Measurements from ENCODE around the gene SLC30A2.

The SLC30A2 gene

GRCh38 chr1:26037904-26038303, 8.0 kb downstream of the SLC30A2 start:
- DNase-seq = no peak

DNA sequence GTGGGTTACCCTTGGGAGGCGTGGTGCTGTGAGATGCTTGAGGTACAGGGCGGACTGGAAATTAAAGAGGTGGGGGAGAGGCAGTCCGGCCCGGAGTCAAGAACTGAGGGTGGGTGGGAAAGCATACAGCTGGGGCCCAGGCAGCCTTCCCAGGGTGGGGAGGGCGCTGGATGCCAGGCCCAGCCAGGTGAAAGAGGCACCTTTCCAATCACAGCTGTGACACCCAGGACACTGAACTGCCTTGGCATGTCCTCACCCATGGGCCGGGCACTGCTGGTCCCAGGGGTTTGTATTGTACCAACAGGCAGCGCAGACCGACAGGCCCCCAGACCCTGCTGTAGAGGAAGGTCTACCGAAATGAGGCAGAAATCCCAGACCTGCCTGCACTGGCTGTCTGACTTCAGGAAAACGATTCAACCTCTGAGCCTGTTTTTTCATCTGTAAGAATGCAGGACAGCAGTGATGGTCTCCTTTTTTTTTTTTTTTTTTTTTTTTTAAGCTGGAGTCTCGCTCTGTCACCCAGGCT, 9.1 kb downstream of the SLC30A2 start:
- DNase-seq = no peak

DNA sequence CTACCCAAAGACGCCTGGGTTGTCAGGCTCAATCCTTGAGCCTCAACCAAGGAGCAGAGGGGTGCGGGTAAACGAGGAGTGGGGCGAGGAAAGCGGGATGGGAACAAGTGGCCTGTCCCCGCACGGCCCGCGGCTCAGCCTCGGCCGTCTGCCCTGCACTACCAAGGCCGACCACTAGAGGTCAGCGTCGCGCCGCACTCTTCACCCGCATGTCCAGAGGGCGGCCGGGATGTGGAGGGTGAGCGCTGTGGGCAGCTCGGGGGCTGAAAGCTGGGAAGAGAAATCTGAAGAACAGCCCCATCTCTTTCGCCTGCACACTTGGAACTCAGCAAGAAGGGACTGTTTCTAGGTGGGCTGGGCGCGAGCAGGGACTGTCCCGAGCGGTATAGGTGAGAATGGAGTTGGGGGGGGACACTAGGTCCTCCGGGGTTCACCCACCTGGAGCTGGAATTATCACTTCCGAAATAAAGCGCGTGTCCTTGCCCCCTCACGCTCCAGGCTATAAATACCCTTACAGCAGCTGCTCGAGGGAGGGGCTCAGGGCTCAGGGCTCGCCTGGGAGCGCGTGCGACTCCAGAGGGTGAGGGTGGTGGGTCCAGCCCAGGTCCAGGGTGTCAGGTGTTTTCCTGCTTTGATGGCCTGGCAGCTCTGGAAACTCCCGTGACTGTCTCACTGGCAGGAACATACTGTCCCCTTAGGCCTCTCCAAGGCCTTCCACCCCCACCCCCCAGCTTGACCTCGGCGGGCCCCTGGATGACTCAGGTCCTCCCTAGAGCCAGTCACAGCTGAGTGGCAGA, 9.8 kb downstream of the SLC30A2 start:
- peak; percentile 92 for DNase-seq

- DNase-seq = peak; percentile 90
Observed at GRCh38 chr1:26035203-26035958, 10.5 kb downstream of the SLC30A2 start.

- no peak for DNase-seq
Observed at GRCh38 chr1:26034504-26035202, 11.3 kb downstream of the SLC30A2 start.

GRCh38 chr1:26032656-26033357, 13.1 kb downstream of the SLC30A2 start:
- DNase-seq = no peak

GRCh38 chr1:26031611-26032220, 14.2 kb downstream of the SLC30A2 start:
- no peak for DNase-seq

DNA sequence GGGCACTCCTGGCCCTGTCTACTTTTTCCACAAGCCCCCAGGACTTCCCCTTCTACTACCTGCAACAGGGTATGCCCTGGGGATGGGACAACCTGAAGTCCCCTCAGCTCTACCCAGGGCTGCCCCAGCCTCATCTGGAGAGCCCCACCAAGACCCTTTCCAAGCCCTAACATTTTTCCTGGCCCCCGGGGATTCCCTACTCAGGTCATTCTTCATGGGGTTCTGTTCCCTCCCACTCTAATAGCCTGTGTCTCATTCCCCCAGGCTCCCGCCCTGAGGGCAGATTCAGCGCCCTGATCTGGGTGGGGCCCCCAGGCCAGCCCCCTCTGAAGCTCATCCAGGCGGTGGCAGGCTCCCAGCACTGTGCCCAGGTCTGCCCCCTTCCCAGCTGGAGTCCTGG, 14.7 kb downstream of the SLC30A2 start:
- no peak for DNase-seq

GRCh38 chr1:26029864-26030481, 15.9 kb downstream of the SLC30A2 start:
- no peak for DNase-seq

GRCh38 chr1:26029054-26029863, 16.7 kb downstream of the SLC30A2 start:
- no peak for DNase-seq

GRCh38 chr1:26028490-26028980, 17.4 kb downstream of the SLC30A2 start:
- DNase-seq = no peak

DNA sequence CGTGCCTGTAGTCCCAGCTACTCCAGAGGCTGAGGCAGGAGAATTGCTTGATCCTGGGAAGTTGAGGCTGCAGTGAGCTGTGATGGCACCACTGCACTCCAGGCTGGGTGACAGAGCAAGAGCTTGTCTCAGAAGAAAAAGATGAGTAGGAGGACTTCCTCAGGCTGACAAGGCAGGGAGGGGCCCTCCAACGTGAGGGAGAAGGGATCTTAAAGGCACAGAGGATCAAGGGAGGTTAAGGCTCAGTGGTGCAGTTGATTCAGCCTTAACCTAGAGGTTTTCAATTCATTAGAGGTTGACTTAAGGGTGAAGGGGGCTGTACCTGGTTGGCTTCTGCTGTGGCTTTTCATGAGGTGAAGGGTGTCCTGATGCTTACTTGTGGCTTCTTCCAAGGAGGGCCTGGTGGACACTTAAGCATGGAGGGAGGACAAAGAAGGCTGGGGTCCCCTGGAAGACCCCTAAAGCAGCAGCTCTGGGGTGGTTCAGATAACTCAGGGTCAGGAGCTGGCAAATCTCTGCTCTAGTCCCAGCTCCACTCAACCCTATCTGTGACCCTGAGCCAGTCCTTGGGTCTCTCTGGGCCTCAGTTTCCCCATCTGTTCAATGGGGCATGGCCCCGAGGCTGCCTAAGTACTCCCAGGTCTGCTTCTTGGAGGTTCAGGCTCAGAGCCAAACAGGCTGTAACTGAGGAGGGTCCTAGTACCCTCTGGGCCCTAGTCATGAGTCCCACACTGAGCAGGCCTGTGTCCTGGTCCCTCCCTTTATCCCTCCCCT, 18.0 kb downstream of the SLC30A2 start:
- DNase-seq = no peak

GRCh38 chr1:26025517-26025916, 20.4 kb downstream of the SLC30A2 start:
- no peak for DNase-seq

DNA sequence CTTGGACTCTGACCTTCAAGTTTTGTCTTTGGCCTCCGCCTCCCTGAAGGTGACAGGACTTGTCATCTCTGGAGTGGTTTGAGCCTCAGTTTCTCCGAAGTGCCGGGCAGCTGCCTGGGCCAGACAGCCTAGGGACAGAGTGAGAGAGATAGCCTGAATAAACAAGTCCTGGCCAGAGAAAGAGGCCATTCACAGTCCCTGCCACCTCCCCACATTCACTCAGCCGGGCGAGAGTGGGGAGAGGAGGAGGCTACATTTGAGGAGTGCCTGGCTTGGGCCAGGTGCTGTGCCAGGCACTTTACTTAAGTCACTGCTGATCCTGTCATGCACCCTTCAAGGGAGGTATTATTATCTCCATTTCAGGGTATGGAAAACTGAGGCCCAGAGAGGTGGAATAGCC, 20.9 kb downstream of the SLC30A2 start:
- DNase-seq = no peak

GRCh38 chr1:26023826-26024225, 22.1 kb downstream of the SLC30A2 start:
- DNase-seq = no peak

- DNase-seq = no peak
Observed at GRCh38 chr1:26023009-26023408, 22.9 kb downstream of the SLC30A2 start.

DNA sequence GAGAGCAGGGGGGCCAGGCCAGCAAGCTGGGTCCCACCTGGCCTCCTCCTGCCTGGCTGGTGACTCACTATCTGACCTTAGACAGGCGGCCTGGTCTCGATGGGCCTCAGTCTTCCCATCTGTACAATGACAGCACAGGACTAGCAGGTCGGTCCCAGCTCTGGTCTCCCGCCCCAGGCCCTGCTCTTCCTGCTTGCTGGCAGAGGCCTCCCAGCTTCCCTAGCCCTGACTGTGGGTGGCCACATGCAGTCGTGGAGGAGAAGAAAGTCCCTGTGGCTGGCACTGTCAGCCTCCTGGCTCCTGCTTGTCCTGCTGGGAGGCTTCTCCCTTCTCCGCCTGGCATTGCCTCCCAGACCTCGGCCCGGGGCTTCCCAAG, 23.5 kb downstream of the SLC30A2 start:
- no peak for DNase-seq

- peak; percentile 82 for DNase-seq
Observed at GRCh38 chr1:26021647-26022403, 24.1 kb downstream of the SLC30A2 start, which contains the start of gene EXTL1. TSS of gene EXTL1 (plus strand) at chr1:26021775. CDS start at chr1:26022647, 872 bp downstream.

All from right forelimb (tissue), 1 donor.